HG03196 (cell line): Measurements from ENCODE around the gene UTP14C.
"Not testable (repeated sequence)": the region's sequence is repeated elsewhere in the genome, so short reads cannot be mapped to it uniquely, and the experiment has no call there.

Experiments used
- ATAC-seq: cut with Tn5 transposase; IDR thresholded peaks from one replicate; pipeline ENCODE4 v1.9.1; 2021; ENCODE audit not compliant: unreplicated experiment

Gene UTP14C

GRCh38 chr13:52024481-52024880 is at the start of gene UTP14C:
Gene UTP14C, plus strand, starts transcription at chr13:52024691. Its CDS starts 4,114 bp downstream, at chr13:52028805.
- ATAC-seq: no peak

- ATAC-seq: no peak
Observed at GRCh38 chr13:51976423-51976822, 48.1 kb upstream of the UTP14C start.

GRCh38 chr13:51976890-51977289 is 47.6 kb upstream of the UTP14C start:
- no peak for ATAC-seq

- no peak for ATAC-seq
Observed at GRCh38 chr13:51977625-51978024, 46.9 kb upstream of the UTP14C start.

GRCh38 chr13:51978796-51979556 is 45.5 kb upstream of the UTP14C start:
- ATAC-seq: no peak

- no peak for ATAC-seq
Observed at GRCh38 chr13:51980908-51981307, 43.6 kb upstream of the UTP14C start.

GRCh38 chr13:51981355-51981754 is 43.1 kb upstream of the UTP14C start:
- ATAC-seq: no peak

- ATAC-seq: not testable (repeated sequence)
Observed at GRCh38 chr13:51983292-51983691, 41.2 kb upstream of the UTP14C start.

- not testable (repeated sequence) for ATAC-seq
Observed at GRCh38 chr13:51984904-51985303, 39.6 kb upstream of the UTP14C start.

- ATAC-seq: no peak
Observed at GRCh38 chr13:51988988-51989618, 35.4 kb upstream of the UTP14C start.

- ATAC-seq: no peak
Observed at GRCh38 chr13:51993713-51994112, 30.8 kb upstream of the UTP14C start.

- ATAC-seq: no peak
Observed at GRCh38 chr13:51995677-51996551, 28.6 kb upstream of the UTP14C start.

- no peak for ATAC-seq
Observed at GRCh38 chr13:51996641-51997040, 27.9 kb upstream of the UTP14C start.

- ATAC-seq: no peak
Observed at GRCh38 chr13:51997186-51997585, 27.3 kb upstream of the UTP14C start.

GRCh38 chr13:51997641-51998330 is 26.7 kb upstream of the UTP14C start:
- no peak for ATAC-seq

GRCh38 chr13:51998723-51999509 is 25.6 kb upstream of the UTP14C start:
- no peak for ATAC-seq

GRCh38 chr13:51999510-51999911 is 25.0 kb upstream of the UTP14C start:
- ATAC-seq: no peak

- no peak for ATAC-seq
Observed at GRCh38 chr13:51999921-52000320, 24.6 kb upstream of the UTP14C start.

- ATAC-seq: no peak
Observed at GRCh38 chr13:52001120-52001731, 23.3 kb upstream of the UTP14C start.

- ATAC-seq: no peak
Observed at GRCh38 chr13:52002361-52002760, 22.1 kb upstream of the UTP14C start.
